H1 (cell line): ENCODE results near the gene NPC2. TPM values are rescaled to one million over a fixed set of nuclear protein-coding genes. Genes with fewer than 3 reads are reported as not detected.

Experiments used
- CTCF ChIA-PET: fragments of 300-600 bp; sonication (Branson Sonifier 250); formaldehyde crosslinking; loops from one replicate; lab custom pipeline; 2021; ENCODE audit not compliant: partially characterized antibody; lab: Charles Lee
- POLR2A ChIA-PET: fragments of 300-600 bp; sonication (Branson Sonifier 250); formaldehyde crosslinking; loops from one replicate; lab custom pipeline; 2021; ENCODE audit warnings: inconsistent platforms; ENCODE audit not compliant: partially characterized antibody; lab: Charles Lee
- DNase-seq, 2 experiments: peaks; one replicate each; pipeline versions ENCODE4 v3.0.0 to v3.0.0-alpha.2; 2010 to 2022; ENCODE audit warnings: low spot score in 2 of 2, low read depth in 1 of 2, mixed read lengths in 1 of 2
- FAIRE-seq: peaks from 2 replicates; lab custom pipeline; 2011; peaks lifted over from hg19 to GRCh38; lab: Jason Lieb, UNC
- H2AFZ ChIP-seq: 2 replicates; pipeline ENCODE4 v1.8.1; 2012; ENCODE audit warnings: low read length, inconsistent platforms
- H2AK5ac ChIP-seq: 2 replicates; pipeline ENCODE4 v1.6.1; 2013; ENCODE audit warnings: low read depth, low read length
- H2BK120ac ChIP-seq: replicated peaks from 2 replicates; pipeline ENCODE3; 2013; ENCODE audit warnings: low read depth, low read length, inconsistent platforms
- H2BK12ac ChIP-seq: 2 replicates; pipeline ENCODE4 v1.6.1; 2013; ENCODE audit warnings: low read depth, low read length
- H2BK15ac ChIP-seq: 2 replicates; pipeline ENCODE4 v1.6.1; 2013; ENCODE audit warnings: low read length
- H2BK20ac ChIP-seq: 2 replicates; pipeline ENCODE4 v1.6.1; 2013; ENCODE audit warnings: low read length
- H2BK5ac ChIP-seq: 2 replicates; pipeline ENCODE4 v1.6.1; 2013; ENCODE audit warnings: low read depth, low read length
- H3K14ac ChIP-seq: 2 replicates; pipeline ENCODE4 v1.6.1; 2013; ENCODE audit warnings: inconsistent platforms; ENCODE audit not compliant: insufficient read length
- H3K18ac ChIP-seq: 2 replicates; pipeline ENCODE4 v1.6.1; 2013; ENCODE audit warnings: low read length; ENCODE audit errors: extremely low read depth
- H3K23ac ChIP-seq: 2 replicates; pipeline ENCODE4 v1.6.1; 2013; ENCODE audit warnings: inconsistent platforms; ENCODE audit not compliant: insufficient read length
- H3K23me2 ChIP-seq: 2 replicates; pipeline ENCODE4 v1.6.1; 2013; ENCODE audit warnings: low read depth, low read length
- H3K27ac ChIP-seq: 2 replicates; pipeline ENCODE4 v1.6.1; 2011; ENCODE audit warnings: low read depth, low read length, inconsistent platforms
- H3K27me3 ChIP-seq, 4 experiments: replicated peaks in 1 of 4; 1 replicate in 1 of 4; 2 replicates in 3 of 4; pipeline versions ENCODE4 v1.6.1 to v1.8.1; 2011 to 2013; ENCODE audit warnings: low read length in 3 of 4, mild to moderate bottlenecking in 3 of 4, inconsistent platforms in 2 of 4, mixed read lengths in 2 of 4, moderate library complexity in 1 of 4; ENCODE audit not compliant: control insufficient read depth in 3 of 4, insufficient read depth in 3 of 4; ENCODE audit errors: extremely low read depth in 1 of 4
- H3K36me3 ChIP-seq, 4 experiments: 2 replicates each; pipeline versions ENCODE4 v1.6.1 to v1.8.1; 2011 to 2013; ENCODE audit warnings: mild to moderate bottlenecking in 4 of 4, low read length in 3 of 4, moderate library complexity in 2 of 4, control low read depth in 1 of 4, inconsistent platforms in 1 of 4; ENCODE audit not compliant: insufficient read depth in 4 of 4, control insufficient read depth in 2 of 4
- H3K4ac ChIP-seq: replicated peaks from 2 replicates; pipeline ENCODE3; 2013; ENCODE audit warnings: low read length, low read depth, mixed read lengths, inconsistent platforms; ENCODE audit not compliant: insufficient read length
- H3K4me1 ChIP-seq, 4 experiments: replicated peaks in 1 of 4; 1 replicate in 1 of 4; 2 replicates in 3 of 4; pipeline versions ENCODE4 v1.6.1 to v1.8.1; 2011 to 2013; ENCODE audit warnings: low read length in 3 of 4, inconsistent platforms in 2 of 4, mixed read lengths in 1 of 4; ENCODE audit not compliant: insufficient read depth in 4 of 4, control insufficient read depth in 3 of 4
- H3K4me2 ChIP-seq, 2 experiments: 2 replicates each; pipeline versions ENCODE4 v1.6.1 to v1.8.1; 2011 to 2013; ENCODE audit warnings: low read depth in 2 of 2, low read length in 2 of 2, control low read depth in 1 of 2, inconsistent platforms in 1 of 2, mild to moderate bottlenecking in 1 of 2; ENCODE audit not compliant: insufficient read depth in 1 of 2
- H3K4me3 ChIP-seq, 4 experiments: fragments of 200-600, 300-600 bp in 1 of 4; sonication (generic), shearing (Covaris generic), sonication (Bioruptor Twin) in 1 of 4; 2 replicates each; pipeline versions ENCODE4 v1.5.1 to v1.8.1; 2011 to 2016; ENCODE audit warnings: low read length in 4 of 4, low read depth in 3 of 4, control low read depth in 2 of 4, inconsistent platforms in 2 of 4, mild to moderate bottlenecking in 2 of 4, mixed read lengths in 1 of 4, moderate library complexity in 1 of 4; ENCODE audit not compliant: insufficient read depth in 2 of 4; ENCODE audit errors: extremely low read depth in 1 of 4
- H3K56ac ChIP-seq: replicated peaks from 2 replicates; pipeline ENCODE3; 2013; ENCODE audit warnings: low read depth, mild to moderate bottlenecking, mixed read lengths, low read length, inconsistent platforms; ENCODE audit not compliant: insufficient read length
- H3K79me1 ChIP-seq: 2 replicates; pipeline ENCODE4 v1.6.1; 2013; ENCODE audit warnings: low read depth, low read length, control low read depth
- H3K79me2 ChIP-seq, 2 experiments: 2 replicates each; pipeline versions ENCODE4 v1.6.1 to v1.8.1; 2012 to 2013; ENCODE audit warnings: low read length in 2 of 2, mild to moderate bottlenecking in 2 of 2, inconsistent platforms in 1 of 2; ENCODE audit not compliant: insufficient read depth in 2 of 2, control insufficient read depth in 1 of 2
- H3K9ac ChIP-seq, 4 experiments: replicated peaks in 1 of 4; 1 replicate in 1 of 4; 2 replicates in 3 of 4; pipeline versions ENCODE4 v1.6.1 to v1.8.1; 2011 to 2013; ENCODE audit warnings: low read depth in 3 of 4, low read length in 3 of 4, control low read depth in 2 of 4, mild to moderate bottlenecking in 2 of 4, moderate library complexity in 2 of 4, inconsistent platforms in 1 of 4; ENCODE audit errors: extremely low read depth in 1 of 4
- H3K9me3 ChIP-seq, 2 experiments: 2 replicates each; pipeline versions ENCODE4 v1.6.1 to v1.8.1; 2012 to 2013; ENCODE audit warnings: mild to moderate bottlenecking in 2 of 2, moderate library complexity in 2 of 2, control low read depth in 1 of 2, inconsistent platforms in 1 of 2, low read depth in 1 of 2, low read length in 1 of 2, mixed read lengths in 1 of 2; ENCODE audit not compliant: insufficient read depth in 2 of 2
- H4K20me1 ChIP-seq, 2 experiments: replicated peaks in 1 of 2; 2 replicates each; pipeline versions ENCODE3 to v1.8.1; 2011 to 2013; ENCODE audit warnings: inconsistent platforms in 2 of 2, low read length in 2 of 2, mild to moderate bottlenecking in 1 of 2; ENCODE audit not compliant: insufficient read depth in 2 of 2, control insufficient read depth in 1 of 2
- H4K5ac ChIP-seq: 2 replicates; pipeline ENCODE4 v1.6.1; 2013; ENCODE audit warnings: low read length, low read depth, mixed read lengths, inconsistent platforms; ENCODE audit not compliant: insufficient read length
- H4K8ac ChIP-seq: 2 replicates; pipeline ENCODE4 v1.8.0; 2013; ENCODE audit warnings: mild to moderate bottlenecking, moderate library complexity, low read length, inconsistent platforms; ENCODE audit not compliant: insufficient read depth; ENCODE audit errors: extremely low read depth
- H4K91ac ChIP-seq: replicated peaks from 2 replicates; pipeline ENCODE3; 2013; ENCODE audit warnings: low read length, mixed read lengths, inconsistent platforms; ENCODE audit not compliant: insufficient read length
- CBX8 ChIP-seq: fragments of 300-800, 300-1000 bp; sonication (generic); IDR thresholded peaks from 2 replicates; pipeline ENCODE4 v1.7.1; 2016; ENCODE audit warnings: low read depth, low read length, borderline replicate concordance
- E2F6 ChIP-seq: IDR thresholded peaks from 2 replicates; pipeline ENCODE4 v1.6.1; 2012; ENCODE audit warnings: inconsistent platforms
- JUND ChIP-seq: IDR thresholded peaks from 2 replicates; pipeline ENCODE4 v1.6.1; 2011; ENCODE audit warnings: mild to moderate bottlenecking, improper control_type of control experiment, low read length
- KDM1A ChIP-seq: fragments of 200-600, 300-600 bp; sonication (generic); IDR thresholded peaks from 2 replicates; pipeline ENCODE4 v1.7.1; 2016; ENCODE audit warnings: mild to moderate bottlenecking, low read length, borderline replicate concordance
- MAFK ChIP-seq: IDR thresholded peaks from 2 replicates; pipeline ENCODE4 v1.6.1; 2012; ENCODE audit warnings: low read depth, mild to moderate bottlenecking, improper control_type of control experiment, low read length
- MAX ChIP-seq: IDR thresholded peaks from 2 replicates; pipeline ENCODE4 v1.6.1; 2012; ENCODE audit warnings: inconsistent platforms
- PHF8 ChIP-seq: fragments of 200-600 bp; sonication (generic); conservative IDR thresholded peaks from 2 replicates; pipeline ENCODE4 v1.7.1; 2012; ENCODE audit warnings: low read depth, mild to moderate bottlenecking, inconsistent platforms, low read length, moderate library complexity
- SIN3A ChIP-seq, 2 experiments: IDR thresholded peaks in 1 of 2; conservative IDR thresholded peaks in 1 of 2; 2 replicates each; pipeline ENCODE4 v1.6.1; 2011 to 2012; ENCODE audit warnings: low read length in 2 of 2, improper control_type of control experiment in 1 of 2, low read depth in 1 of 2, mild to moderate bottlenecking in 1 of 2
- USF2 ChIP-seq: IDR thresholded peaks from 2 replicates; pipeline ENCODE4 v1.6.1; 2011; ENCODE audit warnings: low read length, improper control_type of control experiment
- WGBS, 2 experiments: shearing (Covaris generic) in 1 of 2; methylation state at CpG; one replicate each; pipeline versions ENCODE4 v1.1.6 to v1.1.7; 2013 to 2015; ENCODE audit warnings: low lambda C conversion rate in 2 of 2, mixed read lengths in 2 of 2, inconsistent platforms in 1 of 2, low coverage in 1 of 2, missing lambda C conversion rate in 1 of 2; ENCODE audit not compliant: insufficient replicate concordance in 2 of 2, insufficient coverage in 1 of 2, insufficient read length in 1 of 2; ENCODE audit errors: extremely low coverage in 1 of 2, missing lambda C conversion rate in 1 of 2; 5-methylcytosine and 5-hydroxymethylcytosine counted together
- polyA plus RNA-seq, 7 experiments: library from polyadenylated mRNA; depleted of rRNA in 3 of 7; stranded (reverse) in 5 of 7; unstranded in 2 of 7; fragments of >200 nt in 5 of 7; fragments of 200-250 nt in 2 of 7; gene quantifications; 1 replicate in 5 of 7; 2 replicates in 1 of 7; 4 replicates in 1 of 7; pipeline versions ENCODE4 v1.2.1 to v1.2.3, GENCODE V29; 2011 to 2013; ENCODE audit warnings: missing spikeins in 2 of 7, mixed read lengths in 2 of 7
- total RNA-seq: library from RNA; stranded (reverse); fragmentation: NEBNext Ultra II Directional; extraction: Animal tissue kit (Norgen Biotek cat#: 25700); gene quantifications from 2 replicates; pipeline ENCODE4 v1.2.1, GENCODE V29; 2021

Gene NPC2
- total and polyA plus RNA-seq, 2 of the 8 experiments (the other 6 are each of a cell fraction or from before 2014, with no cell fraction given): 178 to 258 TPM

- 85% methylated on average over 17 of the region's 20 CpGs; no CpG with 5 or more reads in 1 of the 2 experiments for WGBS, 2 experiments
- Histone ChIP-seq H3K4ac (no peak overlapping the region), H2BK12ac (no peak overlapping the region), H3K14ac (no peak overlapping the region), H2AFZ (no peak overlapping the region), H3K27me3 (no peaks in the 10 kb centered on the region; a peak in 1 of 7 replicates), H3K36me3 (no peaks in the 10 kb centered on the region), H3K23ac (no peak overlapping the region), H3K4me3 (no peak overlapping the region), H3K79me2 (no peaks in the 10 kb centered on the region), H3K4me1 (peaks cover 2 to 26% (median 20%) of the 10 kb centered on the region in 4 experiments), H4K91ac (no peak overlapping the region), H3K27ac (no peak overlapping the region), H2BK20ac (no peak overlapping the region), H3K18ac (no peak overlapping the region), H3K56ac (no peak overlapping the region), H2BK15ac (no peak overlapping the region), H2BK120ac (no peak overlapping the region), H2BK5ac (no peak overlapping the region; the same call in 1 of the 2 replicates), H3K79me1 (no peaks in the 10 kb centered on the region), H3K4me2 (no peak overlapping the region), H4K8ac (no peak overlapping the region; the same call in 1 of the 2 replicates), H4K20me1 (peaks cover 0 to 1% of the 10 kb centered on the region in 2 experiments), H3K9me3 (no peaks in the 10 kb centered on the region), H2AK5ac (no peak overlapping the region), H3K9ac (no peak overlapping the region), H3K23me2 (no peaks in the 10 kb centered on the region), H4K5ac (no peak overlapping the region)
- FAIRE-seq: no peak
- POLR2A ChIA-PET: interaction anchor here (0.8 to 1.5 kb wide), 3 partner anchors 9 to 14 kb away, joined by 3 to 4 read pairs (median 3); partner anchors contain the start of genes ISCA2 and NPC2
- CTCF ChIA-PET: interaction anchor here (0.7 to 2.5 kb wide), 13 partner anchors 20 to 287 kb away, joined by 3 to 15 read pairs (median 4); no protein-coding TSS in a partner anchor
- no peak for DNase-seq
- TF ChIP-seq USF2 (no peak), SIN3A (conservative IDR thresholded peaks at IDR 0.05 in 1 of 2, IDR thresholded peaks at IDR 0.05 in 1 of 2; ENCODE audit: low read depth in 1 of 2, low read length in 2 of 2) (no peak), E2F6 (no peak), PHF8 (no peak), CBX8 (no peak), KDM1A (no peak), MAX (no peak), MAFK (no peak), JUND (no peak)
Observed at GRCh38 chr14:74504874-74505720, 12.0 kb upstream of the NPC2 start.
